IMR-90 (cell line): Measurements from ENCODE around the gene CSNK1G2. TPM values are rescaled to one million over a fixed set of nuclear protein-coding genes. Genes with fewer than 3 reads are reported as not detected.

Experiments used
- ATAC-seq: fragments of 200-7000 bp; cut with Tn5 transposase; 2 replicates; pipeline ENCODE4 v1.9.1; 2020; ENCODE audit warnings: low read depth, mild to moderate bottlenecking, moderate library complexity
- BruUV-seq: library from RNA; stranded (reverse); fragments of 400-500 nt; replicated peaks from 2 replicates; lab custom pipeline; 2021; lab: Mats Ljungman, UMichigan
- CTCF ChIA-PET: fragments of 300-600 bp; formaldehyde crosslinking; extraction: SDS; loops from one replicate; lab custom pipeline; 2021; ENCODE audit warnings: antibody characterized with exemption; lab: Yijun Ruan, JAX
- POLR2A ChIA-PET: fragments of 300-600 bp; sonication (Branson Sonifier 250); formaldehyde crosslinking; loops from one replicate; lab custom pipeline; 2022; ENCODE audit warnings: antibody characterized with exemption; ENCODE audit not compliant: unreplicated experiment; lab: Charles Lee
- DNase-seq: peaks from one replicate; pipeline ENCODE4 v3.0.0; 2013
- H2AFZ ChIP-seq: replicated peaks from 2 replicates; pipeline ENCODE3; 2013; ENCODE audit warnings: low read length, mild to moderate bottlenecking; ENCODE audit not compliant: poor library complexity
- H2AK5ac ChIP-seq: 2 replicates; pipeline ENCODE4 v1.6.1; 2013; ENCODE audit warnings: low read depth, low read length, inconsistent platforms
- H2AK9ac ChIP-seq: replicated peaks from 2 replicates; pipeline ENCODE3; 2013; ENCODE audit warnings: mild to moderate bottlenecking, low read depth, low read length, moderate library complexity; ENCODE audit not compliant: poor library complexity
- H2BK120ac ChIP-seq: 2 replicates; pipeline ENCODE4 v1.6.1; 2013; ENCODE audit warnings: low read depth, low read length, inconsistent platforms
- H2BK15ac ChIP-seq: 3 replicates; pipeline ENCODE4 v1.6.1; 2013; ENCODE audit warnings: low read depth, low read length, inconsistent platforms
- H2BK20ac ChIP-seq: 2 replicates; pipeline ENCODE4 v1.6.1; 2013; ENCODE audit warnings: low read depth, mild to moderate bottlenecking, inconsistent platforms, low read length, moderate library complexity
- H2BK5ac ChIP-seq: 2 replicates; pipeline ENCODE4 v1.6.1; 2013; ENCODE audit warnings: mild to moderate bottlenecking, low read depth, low read length, inconsistent platforms; ENCODE audit not compliant: poor library complexity, severe bottlenecking
- H3K14ac ChIP-seq: replicated peaks from 2 replicates; pipeline ENCODE4 v1.6.1; 2013; ENCODE audit warnings: low read depth, low read length, inconsistent platforms
- H3K18ac ChIP-seq: 2 replicates; pipeline ENCODE4 v1.6.1; 2013; ENCODE audit warnings: low read depth, low read length, control low read depth
- H3K23ac ChIP-seq: 2 replicates; pipeline ENCODE4 v1.6.1; 2013; ENCODE audit warnings: low read depth, low read length, inconsistent platforms
- H3K27ac ChIP-seq: 2 replicates; pipeline ENCODE4 v1.5.1; 2013; ENCODE audit warnings: mild to moderate bottlenecking, control low read depth, low read length; ENCODE audit not compliant: insufficient read depth
- H3K27me3 ChIP-seq: 2 replicates; pipeline ENCODE4 v1.6.1; 2013; ENCODE audit warnings: low read length; ENCODE audit not compliant: control insufficient read depth, insufficient read depth
- H3K36me3 ChIP-seq: 2 replicates; pipeline ENCODE4 v1.6.1; 2013; ENCODE audit warnings: low read length, mixed read lengths; ENCODE audit not compliant: control insufficient read depth, insufficient read depth
- H3K4ac ChIP-seq: 2 replicates; pipeline ENCODE4 v1.6.1; 2013; ENCODE audit warnings: low read depth, low read length, inconsistent platforms
- H3K4me1 ChIP-seq: 2 replicates; pipeline ENCODE4 v1.6.1; 2013; ENCODE audit warnings: low read length, mixed read lengths; ENCODE audit not compliant: control insufficient read depth, insufficient read depth
- H3K4me2 ChIP-seq: 2 replicates; pipeline ENCODE4 v1.6.1; 2013; ENCODE audit warnings: low read depth, mild to moderate bottlenecking, control low read depth, low read length, moderate library complexity
- H3K4me3 ChIP-seq: 2 replicates; pipeline ENCODE4 v1.5.1; 2013; ENCODE audit warnings: low read depth, mild to moderate bottlenecking, control low read depth, low read length, moderate library complexity; ENCODE audit not compliant: insufficient read depth
- H3K56ac ChIP-seq: 2 replicates; pipeline ENCODE4 v1.6.1; 2013; ENCODE audit warnings: low read length, inconsistent platforms; ENCODE audit not compliant: insufficient read depth; ENCODE audit errors: extremely low read depth
- H3K79me1 ChIP-seq, 2 experiments: 2 replicates each; pipeline ENCODE4 v1.6.1; 2013; ENCODE audit warnings: low read length in 2 of 2, inconsistent platforms in 1 of 2, low read depth in 1 of 2
- H3K9ac ChIP-seq: 2 replicates; pipeline ENCODE4 v1.6.1; 2013; ENCODE audit warnings: low read depth, low read length, control low read depth
- H3K9me1 ChIP-seq: 2 replicates; pipeline ENCODE4 v1.6.1; 2013; ENCODE audit warnings: low read length, inconsistent platforms; ENCODE audit not compliant: insufficient read depth
- H3K9me3 ChIP-seq: 2 replicates; pipeline ENCODE4 v1.6.1; 2013; ENCODE audit warnings: low read length; ENCODE audit not compliant: control insufficient read depth, insufficient read depth
- H4K20me1 ChIP-seq: 2 replicates; pipeline ENCODE4 v1.6.1; 2013; ENCODE audit warnings: low read length, inconsistent platforms; ENCODE audit not compliant: insufficient read depth
- H4K5ac ChIP-seq: 2 replicates; pipeline ENCODE4 v1.6.1; 2013; ENCODE audit warnings: mild to moderate bottlenecking, low read depth, low read length, control low read depth
- H4K8ac ChIP-seq, 2 experiments: 2 replicates each; pipeline ENCODE4 v1.6.1; 2013; ENCODE audit warnings: low read depth in 2 of 2, low read length in 2 of 2, control low read depth in 1 of 2, inconsistent platforms in 1 of 2
- H4K91ac ChIP-seq: 2 replicates; pipeline ENCODE4 v1.6.1; 2013; ENCODE audit warnings: low read depth, low read length, inconsistent platforms; ENCODE audit not compliant: insufficient read depth
- BHLHE40 ChIP-seq: fragments of 150-350 bp; IDR thresholded peaks from 2 replicates; pipeline ENCODE4 v1.6.1; 2016; ENCODE audit warnings: mild to moderate bottlenecking, low read depth, low read length
- CEBPB ChIP-seq: IDR thresholded peaks from 2 replicates; pipeline ENCODE4 v1.6.1; 2012; ENCODE audit warnings: low read depth, low read length, improper control_type of control experiment
- CHD1 ChIP-seq: IDR thresholded peaks from 2 replicates; pipeline ENCODE4 v1.6.1; 2012; ENCODE audit warnings: low read depth, low read length, improper control_type of control experiment
- CTCF ChIP-seq: conservative IDR thresholded peaks from 2 replicates; pipeline ENCODE4 v1.5.1; 2012; ENCODE audit warnings: mild to moderate bottlenecking, low read depth, low read length, improper control_type of control experiment
- ELK1 ChIP-seq: fragments of 150-350 bp; IDR thresholded peaks from 2 replicates; pipeline ENCODE4 v1.6.1; 2016; ENCODE audit warnings: low read depth, mild to moderate bottlenecking, low read length, moderate library complexity, borderline replicate concordance
- FOS ChIP-seq: fragments of 150-350 bp; IDR thresholded peaks from 2 replicates; pipeline ENCODE4 v1.6.1; 2016; ENCODE audit warnings: low read depth, low read length
- MAFK ChIP-seq: IDR thresholded peaks from 2 replicates; pipeline ENCODE4 v1.6.1; 2012; ENCODE audit warnings: low read depth, low read length, improper control_type of control experiment
- MAZ ChIP-seq: IDR thresholded peaks from 2 replicates; pipeline ENCODE4 v1.6.1; 2012; ENCODE audit warnings: low read depth, mild to moderate bottlenecking, low read length, improper control_type of control experiment, moderate library complexity, borderline replicate concordance
- RAD21 ChIP-seq: IDR thresholded peaks from 2 replicates; pipeline ENCODE4 v1.6.1; 2012; ENCODE audit warnings: low read length, improper control_type of control experiment
- RCOR1 ChIP-seq: IDR thresholded peaks from 2 replicates; pipeline ENCODE4 v1.6.1; 2012; ENCODE audit warnings: mild to moderate bottlenecking, low read length, improper control_type of control experiment; ENCODE audit not compliant: insufficient replicate concordance
- USF2 ChIP-seq: fragments of 150-350 bp; IDR thresholded peaks from 2 replicates; pipeline ENCODE4 v1.6.1; 2017; ENCODE audit warnings: mild to moderate bottlenecking, antibody characterized with exemption, low read length, low read depth
- WGBS, 2 experiments: methylation state at CpG; one replicate each; pipeline versions ENCODE4 v1.1.5 to v1.1.7; 2013; ENCODE audit warnings: missing lambda C conversion rate in 2 of 2; ENCODE audit not compliant: insufficient read length in 1 of 2; ENCODE audit errors: extremely low coverage in 2 of 2; 5-methylcytosine and 5-hydroxymethylcytosine counted together
- dilution Hi-C: fragments of 300-500 bp; cut with HindIII; formaldehyde crosslinking; loops from one replicate; pipeline ENCODE4 v1.14.3; 2018; ENCODE audit warnings: low sequenced_read_pairs; ENCODE audit not compliant: unreplicated experiment
- in situ Hi-C: fragments of 300-500 bp; cut with MboI; formaldehyde crosslinking; loops from 3 replicates; pipeline ENCODE4 v1.14.3; 2019; ENCODE audit warnings: low sequenced_read_pairs, inconsistent platforms, mixed read lengths
- intact Hi-C: fragments of 100-400 bp; cut with micrococcal nuclease; formaldehyde crosslinking; loops from 2 replicates; pipeline ENCODE4 v1.10.0; 2022
- polyA plus RNA-seq, 3 experiments: library from polyadenylated mRNA; depleted of rRNA; stranded (reverse); fragments of >200 nt; gene quantifications; 2 replicates each; pipeline ENCODE4 v1.2.3, GENCODE V29; 2012; ENCODE audit warnings: low replicate concordance in 1 of 3
- total RNA-seq: library from RNA; depleted of rRNA; stranded (reverse); fragments of >200 nt; gene quantifications from 2 replicates; pipeline ENCODE4 v1.2.3, GENCODE V29; 2012

The CSNK1G2 gene
- total and polyA plus RNA-seq, 2 of the 4 experiments (the other 2 are of a cell fraction), result 38.0 to 96.3 TPM

GRCh38 chr19:2014731-2015607 is 74.0 kb downstream of the CSNK1G2 start (continued):
- TF ChIP-seq CEBPB, result no peak
- no peak for TF ChIP-seq CHD1
- no peak for TF ChIP-seq RCOR1

- H3K4me1 ChIP-seq, result peaks cover 14% of the 10 kb centered on the region
- intact Hi-C loops (loop anchor here (5.0 kb wide), 1 partner anchor 137 kb away; the partner anchor contains the start of gene AP3D1), in situ Hi-C loops (no loop called here), dilution Hi-C loops (no loop called here)
- no peaks in the 10 kb centered on the region for H3K27me3 ChIP-seq
- ATAC-seq (peak; percentile 80), DNase-seq (peak; percentile 84)
- H4K20me1 ChIP-seq, result peaks cover 7% of the 10 kb centered on the region
- ChIA-PET POLR2A (no interaction called here), CTCF (no interaction called here)
- no peak within 1 kb of the TSS for H2BK120ac ChIP-seq
- peak within 1 kb of the TSS; percentile 92 for H3K27ac ChIP-seq
- 0 out of 2 replicates have a peak within 1 kb of the TSS, but pooled peaks have one; percentile 65 for H3K18ac ChIP-seq
- H2AFZ ChIP-seq, result peak within 1 kb of the TSS; percentile 88
- TF ChIP-seq BHLHE40, result no peak
- TF ChIP-seq FOS, result no peak
- peak; percentile 73; the same call in 1 of the 2 replicates for TF ChIP-seq MAZ
- no peak for TF ChIP-seq ELK1
- no peak for TF ChIP-seq USF2
- TF ChIP-seq CEBPB, result no peak
- no peak for TF ChIP-seq CTCF
- TF ChIP-seq RAD21, result no peak
- TF ChIP-seq MAFK, result no peak
- peak within 1 kb of the TSS; percentile 100 for H3K9ac ChIP-seq
- 0 out of 2 replicates have a peak within 1 kb of the TSS, but pooled peaks have one; percentile 14 for H2BK20ac ChIP-seq
- peak within 1 kb of the TSS; percentile 100 for H3K4me3 ChIP-seq
- H3K79me1 ChIP-seq, result peaks cover 3 to 47% of the 10 kb centered on the region in 2 experiments; a peak in 3 of 4 replicates
- peak within 1 kb of the TSS; percentile 84 for H3K4me2 ChIP-seq
- no peak within 1 kb of the TSS for H3K56ac ChIP-seq
- H2BK5ac ChIP-seq, result peak within 1 kb of the TSS; percentile 56
- H4K91ac ChIP-seq, result peak within 1 kb of the TSS; percentile 84; the same call in 1 of the 2 replicates
- peak within 1 kb of the TSS; percentile 91; the same call in 1 of the 2 replicates for H3K14ac ChIP-seq
- peak within 1 kb of the TSS in 1 of 2 experiments; percentile 92; a peak in 1 of 4 replicates for H4K8ac ChIP-seq
- H2AK5ac ChIP-seq, result peak within 1 kb of the TSS; percentile 90
- peak within 1 kb of the TSS; percentile 91 for H3K4ac ChIP-seq
- peak within 1 kb of the TSS; percentile 93 for H4K5ac ChIP-seq
- peak within 1 kb of the TSS; percentile 99 for H2AK9ac ChIP-seq
- peaks cover 3% of the 10 kb centered on the region for H3K36me3 ChIP-seq
- no TSS peak for BruUV-seq
- no CpG with 5 or more reads among the region's 20 CpGs for WGBS, 2 experiments
- H3K9me1 ChIP-seq, result no peaks in the 10 kb centered on the region
- no peak within 1 kb of the TSS for H2BK15ac ChIP-seq
- peak within 1 kb of the TSS; percentile 71; the same call in 1 of the 2 replicates for H3K23ac ChIP-seq
- H3K9me3 ChIP-seq, result no peaks in the 10 kb centered on the region
Measured at GRCh38 chr19:2015608-2015950, 74.6 kb downstream of the CSNK1G2 start, which contains the start of gene BTBD2. Gene BTBD2 (minus strand): TSS chr19:2015714. CDS start chr19:2015703, 11 bp downstream.
